GM23338 (cell line): ENCODE data around the gene LNX1.

ENCODE experiments used
- EZH2 ChIP-seq: fragments of 200-600 bp; sonication (generic); IDR thresholded peaks from one replicate; pipeline ENCODE4 v1.8.0; 2017; ENCODE audit warnings: antibody characterized with exemption, mild to moderate bottlenecking, low read depth; ENCODE audit not compliant: unreplicated experiment
- EZH2phosphoT487 ChIP-seq: fragments of 200-600 bp; sonication (generic); IDR thresholded peaks from one replicate; pipeline ENCODE4 v1.8.1; 2018; ENCODE audit warnings: antibody characterized with exemption; ENCODE audit not compliant: unreplicated experiment
- POLR2AphosphoS5 ChIP-seq: IDR thresholded peaks from 2 replicates; pipeline ENCODE4 v1.6.1; 2016; ENCODE audit warnings: antibody characterized with exemption, low read depth
- STAT1 ChIP-seq: IDR thresholded peaks from one replicate; pipeline ENCODE4 v1.6.1; 2016; ENCODE audit warnings: antibody characterized with exemption; ENCODE audit not compliant: unreplicated experiment
- ZNF331 ChIP-seq: fragments of 250-450 bp; sonication (Bioruptor Pico); IDR thresholded peaks from 2 replicates; pipeline ENCODE4 v1.5.0; 2020; ENCODE audit warnings: low read depth, mild to moderate bottlenecking, moderate library complexity
- TF ChIP-seq, protein P1 (sequence below), 2 experiments: fragments of 200-600 bp in 1 of 2; sonication (generic) in 1 of 2; conservative IDR thresholded peaks; 2 replicates each; pipeline versions ENCODE4 v1.5.1 to v1.6.1; 2016 to 2017; ENCODE audit warnings: antibody characterized with exemption in 2 of 2, low read depth in 2 of 2, mild to moderate bottlenecking in 2 of 2, moderate library complexity in 1 of 2
- TF ChIP-seq, protein P2 (sequence below): IDR thresholded peaks from one replicate; pipeline ENCODE4 v1.6.1; 2018; ENCODE audit warnings: antibody characterized with exemption; ENCODE audit not compliant: unreplicated experiment

DNA sequence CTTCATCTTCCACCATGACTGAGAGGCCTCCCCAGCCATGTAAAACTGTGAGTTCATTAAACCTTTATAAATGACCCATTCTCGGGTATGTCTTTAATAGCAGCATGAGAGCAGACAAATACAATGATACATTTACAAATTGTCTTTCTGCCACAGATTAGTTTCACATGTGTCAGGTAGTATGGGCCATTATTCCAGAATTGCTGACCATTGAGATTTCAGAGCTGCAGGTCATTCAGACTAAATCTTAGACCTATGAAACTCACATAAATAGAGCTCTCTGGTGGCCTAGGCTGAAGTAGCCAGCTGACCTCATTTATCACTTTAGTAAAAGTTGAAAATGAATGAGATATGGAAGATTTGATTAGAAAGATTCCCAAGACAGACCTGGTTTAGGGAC lies 108.0 kb downstream of the LNX1 start:
- TF ChIP-seq POLR2AphosphoS5 (no peak), EZH2 (no peak), STAT1 (no peak), ZNF331 (no peak), EZH2phosphoT487 (no peak)
- TF ChIP-seq, protein P1, sequence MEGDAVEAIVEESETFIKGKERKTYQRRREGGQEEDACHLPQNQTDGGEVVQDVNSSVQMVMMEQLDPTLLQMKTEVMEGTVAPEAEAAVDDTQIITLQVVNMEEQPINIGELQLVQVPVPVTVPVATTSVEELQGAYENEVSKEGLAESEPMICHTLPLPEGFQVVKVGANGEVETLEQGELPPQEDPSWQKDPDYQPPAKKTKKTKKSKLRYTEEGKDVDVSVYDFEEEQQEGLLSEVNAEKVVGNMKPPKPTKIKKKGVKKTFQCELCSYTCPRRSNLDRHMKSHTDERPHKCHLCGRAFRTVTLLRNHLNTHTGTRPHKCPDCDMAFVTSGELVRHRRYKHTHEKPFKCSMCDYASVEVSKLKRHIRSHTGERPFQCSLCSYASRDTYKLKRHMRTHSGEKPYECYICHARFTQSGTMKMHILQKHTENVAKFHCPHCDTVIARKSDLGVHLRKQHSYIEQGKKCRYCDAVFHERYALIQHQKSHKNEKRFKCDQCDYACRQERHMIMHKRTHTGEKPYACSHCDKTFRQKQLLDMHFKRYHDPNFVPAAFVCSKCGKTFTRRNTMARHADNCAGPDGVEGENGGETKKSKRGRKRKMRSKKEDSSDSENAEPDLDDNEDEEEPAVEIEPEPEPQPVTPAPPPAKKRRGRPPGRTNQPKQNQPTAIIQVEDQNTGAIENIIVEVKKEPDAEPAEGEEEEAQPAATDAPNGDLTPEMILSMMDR (conservative IDR thresholded peaks at IDR 0.05; ENCODE audit: low read depth in 2 of 2) = no peak
- TF ChIP-seq, protein P2, sequence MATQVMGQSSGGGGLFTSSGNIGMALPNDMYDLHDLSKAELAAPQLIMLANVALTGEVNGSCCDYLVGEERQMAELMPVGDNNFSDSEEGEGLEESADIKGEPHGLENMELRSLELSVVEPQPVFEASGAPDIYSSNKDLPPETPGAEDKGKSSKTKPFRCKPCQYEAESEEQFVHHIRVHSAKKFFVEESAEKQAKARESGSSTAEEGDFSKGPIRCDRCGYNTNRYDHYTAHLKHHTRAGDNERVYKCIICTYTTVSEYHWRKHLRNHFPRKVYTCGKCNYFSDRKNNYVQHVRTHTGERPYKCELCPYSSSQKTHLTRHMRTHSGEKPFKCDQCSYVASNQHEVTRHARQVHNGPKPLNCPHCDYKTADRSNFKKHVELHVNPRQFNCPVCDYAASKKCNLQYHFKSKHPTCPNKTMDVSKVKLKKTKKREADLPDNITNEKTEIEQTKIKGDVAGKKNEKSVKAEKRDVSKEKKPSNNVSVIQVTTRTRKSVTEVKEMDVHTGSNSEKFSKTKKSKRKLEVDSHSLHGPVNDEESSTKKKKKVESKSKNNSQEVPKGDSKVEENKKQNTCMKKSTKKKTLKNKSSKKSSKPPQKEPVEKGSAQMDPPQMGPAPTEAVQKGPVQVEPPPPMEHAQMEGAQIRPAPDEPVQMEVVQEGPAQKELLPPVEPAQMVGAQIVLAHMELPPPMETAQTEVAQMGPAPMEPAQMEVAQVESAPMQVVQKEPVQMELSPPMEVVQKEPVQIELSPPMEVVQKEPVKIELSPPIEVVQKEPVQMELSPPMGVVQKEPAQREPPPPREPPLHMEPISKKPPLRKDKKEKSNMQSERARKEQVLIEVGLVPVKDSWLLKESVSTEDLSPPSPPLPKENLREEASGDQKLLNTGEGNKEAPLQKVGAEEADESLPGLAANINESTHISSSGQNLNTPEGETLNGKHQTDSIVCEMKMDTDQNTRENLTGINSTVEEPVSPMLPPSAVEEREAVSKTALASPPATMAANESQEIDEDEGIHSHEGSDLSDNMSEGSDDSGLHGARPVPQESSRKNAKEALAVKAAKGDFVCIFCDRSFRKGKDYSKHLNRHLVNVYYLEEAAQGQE = no peak
